ENCODE results near the gene AATF. TPM values are rescaled to one million over a fixed set of nuclear protein-coding genes. Genes with fewer than 3 reads are reported as not detected.

Gene AATF
- total and polyA plus RNA-seq, 2 of the 8 experiments (the other 6 are each of a cell fraction or from before 2014, with no cell fraction given) = 20.1 to 62.8 TPM

DNA sequence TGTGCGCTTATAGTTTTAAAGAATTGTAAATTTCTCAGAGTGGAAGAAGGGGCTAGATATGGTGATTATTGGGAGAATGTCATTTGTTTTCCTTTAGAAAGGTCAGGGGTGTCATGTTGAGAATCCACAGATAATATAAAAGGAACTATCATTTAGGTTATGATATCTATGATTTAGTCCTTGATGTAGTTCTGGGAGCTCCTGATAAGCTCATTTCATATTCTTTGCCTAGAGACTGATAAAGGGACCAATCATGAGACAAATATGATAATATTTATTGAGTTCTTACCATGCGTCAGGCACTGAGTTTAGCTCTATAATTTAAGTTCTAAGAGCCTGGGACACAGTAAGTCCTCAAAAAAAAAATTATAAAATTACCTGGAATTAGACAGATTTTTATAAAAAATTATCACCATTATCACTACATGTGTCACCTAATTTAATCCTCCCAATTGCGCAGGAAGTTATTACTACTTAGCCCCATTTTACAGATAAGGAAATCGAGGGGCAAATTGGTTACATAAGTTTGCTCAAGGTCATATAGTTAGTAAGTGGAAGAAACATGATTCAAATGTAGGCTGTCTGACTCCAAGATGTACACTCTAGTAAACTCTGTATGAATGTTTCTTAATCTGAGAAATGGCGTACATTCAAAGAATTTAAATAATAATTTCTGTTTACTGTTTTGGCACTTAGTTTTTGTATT lies 2.5 kb downstream of the AATF start:
- FAIRE-seq (no peak), DNase-seq (ENCODE audit: low read depth in 1 of 2, low spot score in 2 of 2) (no peak)
- Histone ChIP-seq H3K4me2 (ENCODE audit: insufficient read depth in 1 of 2, low read depth in 2 of 2, low read length in 2 of 2) (no peak overlapping the region), H2BK15ac (ENCODE audit: low read length) (no peak overlapping the region), H3K18ac (ENCODE audit: extremely low read depth, low read length) (no peak overlapping the region), H3K36me3 (ENCODE audit: control insufficient read depth in 2 of 4, insufficient read depth in 4 of 4, low read length in 3 of 4) (peaks cover 16 to 55% (median 25%) of the 10 kb centered on the region in 4 experiments; a peak in 7 of 8 replicates), H2AK5ac (ENCODE audit: low read depth, low read length) (no peak overlapping the region), H3K56ac (replicated peaks; ENCODE audit: insufficient read length, low read depth, low read length) (no peak overlapping the region), H2BK120ac (replicated peaks; ENCODE audit: low read depth, low read length) (no peak overlapping the region), H3K14ac (ENCODE audit: insufficient read length) (no peak overlapping the region), H3K27ac (ENCODE audit: low read depth, low read length) (no peak overlapping the region), H2AFZ (ENCODE audit: low read length) (no peak overlapping the region), H4K20me1 (replicated peaks in 1 of 2; ENCODE audit: control insufficient read depth in 1 of 2, insufficient read depth in 2 of 2, low read length in 2 of 2) (peaks cover 5 to 11% of the 10 kb centered on the region in 2 experiments), H3K9me3 (ENCODE audit: insufficient read depth in 2 of 2, low read depth in 1 of 2, low read length in 1 of 2) (no peaks in the 10 kb centered on the region), H3K79me2 (ENCODE audit: control insufficient read depth in 1 of 2, insufficient read depth in 2 of 2, low read length in 2 of 2) (peaks cover 0 to 21% of the 10 kb centered on the region in 2 experiments; a peak in 2 of 4 replicates), H4K5ac (ENCODE audit: insufficient read length, low read depth, low read length) (no peak overlapping the region), H2BK5ac (ENCODE audit: low read depth, low read length) (no peak overlapping the region), H3K27me3 (replicated peaks in 1 of 4; ENCODE audit: control insufficient read depth in 3 of 4, extremely low read depth in 1 of 4, insufficient read depth in 3 of 4, low read length in 3 of 4) (peaks cover 19 to 25% (median 23%) of the 10 kb centered on the region in 4 experiments), H3K4me3 (ENCODE audit: extremely low read depth in 1 of 4, insufficient read depth in 2 of 4, low read depth in 3 of 4, low read length in 4 of 4) (no peak overlapping the region), H3K23me2 (ENCODE audit: low read depth, low read length) (peaks cover 13% of the 10 kb centered on the region), H3K4me1 (replicated peaks in 1 of 4; ENCODE audit: control insufficient read depth in 3 of 4, insufficient read depth in 4 of 4, low read length in 3 of 4) (peaks cover 3 to 13% (median 7%) of the 10 kb centered on the region in 4 experiments), H3K23ac (ENCODE audit: insufficient read length) (no peak overlapping the region), H3K79me1 (ENCODE audit: low read depth, low read length) (no peaks in the 10 kb centered on the region; the same call in 1 of the 2 replicates), H3K9ac (replicated peaks in 1 of 4; ENCODE audit: extremely low read depth in 1 of 4, low read depth in 3 of 4, low read length in 3 of 4) (no peak overlapping the region), H2BK20ac (ENCODE audit: low read length) (no peak overlapping the region), H3K4ac (replicated peaks; ENCODE audit: insufficient read length, low read depth, low read length) (no peak overlapping the region), H4K8ac (ENCODE audit: extremely low read depth, insufficient read depth, low read length) (no peak overlapping the region), H2BK12ac (ENCODE audit: low read depth, low read length) (no peak overlapping the region), H4K91ac (replicated peaks; ENCODE audit: insufficient read length, low read length) (no peak overlapping the region)
- CTCF ChIA-PET (ENCODE audit: partially characterized antibody) = interaction anchor here (0.8 to 1.4 kb wide), 2 partner anchors 195 to 222 kb away, joined by 3 read pairs; no protein-coding TSS in a partner anchor
- POLR2A ChIA-PET (ENCODE audit: partially characterized antibody) = no interaction called here
- 93% methylated on average over 5 of the region's 5 CpGs; no CpG with 5 or more reads in 1 of the 2 experiments for WGBS, 2 experiments (ENCODE audit: extremely low coverage in 1 of 2, insufficient coverage in 1 of 2, insufficient read length in 1 of 2, insufficient replicate concordance in 2 of 2, low coverage in 1 of 2, low lambda C conversion rate in 2 of 2, missing lambda C conversion rate in 1 of 2)
- TF ChIP-seq CTBP2 (IDR thresholded peaks at IDR 0.05; ENCODE audit: borderline replicate concordance, insufficient read depth, insufficient read length, low read length) = no peak

All from H1 (cell line).